Esophagus muscularis mucosa (tissue), 3 donors: Measurements from ENCODE around the gene HBS1L.

Experiments
- POLR2AphosphoS5 ChIP-seq, 2 donors: sonication (generic); formaldehyde crosslinking; IDR thresholded peaks; one replicate each; pipeline ENCODE4 v1.6.1; 2017; ENCODE audit warnings: antibody characterized with exemption in 2 of 2
- TF ChIP-seq, protein P1 (sequence below), 3 experiments: fragments of 200-600 bp in 2 of 3; fragments of 450-650 bp in 1 of 3; sonication (generic) in 2 of 3; IDR thresholded peaks; one replicate each; pipeline ENCODE4 v1.5.1; 2017 to 2019; ENCODE audit warnings: antibody characterized with exemption in 3 of 3, mild to moderate bottlenecking in 2 of 3, moderate library complexity in 1 of 3

DNA sequence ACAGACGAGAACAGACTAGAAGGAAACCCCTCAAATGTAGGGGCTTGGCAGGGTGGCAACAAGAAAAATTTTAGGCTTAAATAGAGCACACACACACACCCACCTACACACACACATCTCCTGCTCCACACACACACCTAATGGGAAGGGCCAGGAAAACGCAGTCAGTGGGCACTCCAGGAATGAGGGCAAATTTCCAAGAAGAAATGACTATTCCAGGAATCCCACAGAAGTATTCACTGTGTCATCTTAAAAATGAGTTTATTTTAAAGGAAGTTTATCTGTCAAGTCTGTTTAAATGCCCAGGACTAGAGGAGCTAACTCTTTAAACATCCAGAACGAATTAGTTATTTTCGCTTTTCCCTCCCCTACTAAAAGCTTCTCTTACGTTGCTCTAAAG lies 117.7 kb downstream of the HBS1L start:
- TF ChIP-seq, protein P1, sequence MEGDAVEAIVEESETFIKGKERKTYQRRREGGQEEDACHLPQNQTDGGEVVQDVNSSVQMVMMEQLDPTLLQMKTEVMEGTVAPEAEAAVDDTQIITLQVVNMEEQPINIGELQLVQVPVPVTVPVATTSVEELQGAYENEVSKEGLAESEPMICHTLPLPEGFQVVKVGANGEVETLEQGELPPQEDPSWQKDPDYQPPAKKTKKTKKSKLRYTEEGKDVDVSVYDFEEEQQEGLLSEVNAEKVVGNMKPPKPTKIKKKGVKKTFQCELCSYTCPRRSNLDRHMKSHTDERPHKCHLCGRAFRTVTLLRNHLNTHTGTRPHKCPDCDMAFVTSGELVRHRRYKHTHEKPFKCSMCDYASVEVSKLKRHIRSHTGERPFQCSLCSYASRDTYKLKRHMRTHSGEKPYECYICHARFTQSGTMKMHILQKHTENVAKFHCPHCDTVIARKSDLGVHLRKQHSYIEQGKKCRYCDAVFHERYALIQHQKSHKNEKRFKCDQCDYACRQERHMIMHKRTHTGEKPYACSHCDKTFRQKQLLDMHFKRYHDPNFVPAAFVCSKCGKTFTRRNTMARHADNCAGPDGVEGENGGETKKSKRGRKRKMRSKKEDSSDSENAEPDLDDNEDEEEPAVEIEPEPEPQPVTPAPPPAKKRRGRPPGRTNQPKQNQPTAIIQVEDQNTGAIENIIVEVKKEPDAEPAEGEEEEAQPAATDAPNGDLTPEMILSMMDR (IDR thresholded peaks at IDR 0.05) = no peak
- TF ChIP-seq POLR2AphosphoS5 (IDR thresholded peaks at IDR 0.05) = no peak
